ENCODE measurements around the gene SLC5A9.

SLC5A9 gene

DNA sequence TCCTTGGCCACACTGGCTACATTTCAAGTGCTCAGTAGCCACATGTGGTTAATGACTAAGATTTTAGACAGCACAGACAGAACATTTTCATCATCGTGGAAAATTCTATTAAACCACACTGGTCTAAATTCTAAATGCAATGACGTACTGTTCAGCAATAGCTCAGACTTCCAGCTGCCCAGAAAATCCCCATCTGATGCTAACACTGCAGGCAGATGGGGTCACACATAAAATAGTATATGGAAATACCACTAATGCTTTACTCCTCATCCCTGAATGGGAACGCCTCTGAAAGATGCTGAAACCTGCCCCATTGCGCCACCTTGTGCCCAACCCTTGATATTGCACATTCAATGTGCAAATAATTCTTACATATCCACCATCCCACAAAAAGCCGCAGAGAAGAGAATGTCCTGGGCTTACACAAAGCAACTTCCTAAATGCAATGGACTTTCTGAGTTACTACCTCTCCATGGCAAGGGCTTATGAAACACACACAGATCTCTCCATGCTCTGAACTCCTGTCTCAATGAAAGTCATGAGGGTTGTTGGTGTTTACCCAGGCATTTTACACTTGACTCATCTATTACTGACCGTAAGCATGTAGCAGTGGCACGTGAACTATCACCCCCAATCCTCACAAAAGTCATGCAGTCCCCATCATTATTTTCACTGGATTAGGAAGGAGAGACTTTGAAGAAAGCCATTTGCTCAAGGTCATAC lies 20.3 kb upstream of the SLC5A9 start:
- TF ChIP-seq, protein P1, sequence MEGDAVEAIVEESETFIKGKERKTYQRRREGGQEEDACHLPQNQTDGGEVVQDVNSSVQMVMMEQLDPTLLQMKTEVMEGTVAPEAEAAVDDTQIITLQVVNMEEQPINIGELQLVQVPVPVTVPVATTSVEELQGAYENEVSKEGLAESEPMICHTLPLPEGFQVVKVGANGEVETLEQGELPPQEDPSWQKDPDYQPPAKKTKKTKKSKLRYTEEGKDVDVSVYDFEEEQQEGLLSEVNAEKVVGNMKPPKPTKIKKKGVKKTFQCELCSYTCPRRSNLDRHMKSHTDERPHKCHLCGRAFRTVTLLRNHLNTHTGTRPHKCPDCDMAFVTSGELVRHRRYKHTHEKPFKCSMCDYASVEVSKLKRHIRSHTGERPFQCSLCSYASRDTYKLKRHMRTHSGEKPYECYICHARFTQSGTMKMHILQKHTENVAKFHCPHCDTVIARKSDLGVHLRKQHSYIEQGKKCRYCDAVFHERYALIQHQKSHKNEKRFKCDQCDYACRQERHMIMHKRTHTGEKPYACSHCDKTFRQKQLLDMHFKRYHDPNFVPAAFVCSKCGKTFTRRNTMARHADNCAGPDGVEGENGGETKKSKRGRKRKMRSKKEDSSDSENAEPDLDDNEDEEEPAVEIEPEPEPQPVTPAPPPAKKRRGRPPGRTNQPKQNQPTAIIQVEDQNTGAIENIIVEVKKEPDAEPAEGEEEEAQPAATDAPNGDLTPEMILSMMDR (IDR thresholded peaks at IDR 0.05; ENCODE audit: control insufficient read depth, extremely low read depth, insufficient read depth): peak; percentile 94
- DNase-seq (ENCODE audit: low read depth): peak; percentile 27
- no peak overlapping the region for H3K4me3 ChIP-seq (ENCODE audit: low read depth, low read length)

DNA sequence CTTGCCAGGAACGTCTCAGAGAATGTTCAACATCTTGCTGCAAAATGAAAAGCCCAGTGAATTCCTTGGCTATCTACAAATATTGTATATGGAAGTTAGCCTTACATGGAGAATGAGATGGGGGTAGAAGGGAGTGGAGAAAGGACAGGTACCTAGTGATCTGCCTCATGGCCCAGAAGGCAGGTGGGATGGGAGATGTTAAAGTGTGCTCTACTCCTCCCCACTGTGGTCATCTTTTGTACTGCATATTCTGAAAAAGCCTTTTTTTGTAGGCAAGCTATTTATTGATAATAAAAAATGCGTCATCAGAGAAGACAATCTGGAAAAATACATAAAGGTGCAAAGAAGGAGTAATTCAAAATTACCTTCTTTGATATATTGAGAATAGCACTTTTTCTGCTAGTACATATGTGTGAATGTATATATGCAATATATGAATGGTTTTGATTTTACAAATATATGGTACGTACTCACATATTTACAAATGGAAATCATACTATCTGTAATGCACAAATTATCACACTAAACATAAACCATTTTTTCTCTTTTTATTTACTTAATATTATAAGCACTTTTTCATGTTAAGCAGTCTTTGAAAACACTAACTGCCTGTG lies 19.1 kb upstream of the SLC5A9 start:
- TF ChIP-seq, protein P1 (IDR thresholded peaks at IDR 0.05; ENCODE audit: control insufficient read depth, extremely low read depth, insufficient read depth): peak; percentile 65
- no peak overlapping the region for H3K4me3 ChIP-seq (ENCODE audit: low read depth, low read length)
- peak; percentile 15 for DNase-seq (ENCODE audit: low read depth)

DNA sequence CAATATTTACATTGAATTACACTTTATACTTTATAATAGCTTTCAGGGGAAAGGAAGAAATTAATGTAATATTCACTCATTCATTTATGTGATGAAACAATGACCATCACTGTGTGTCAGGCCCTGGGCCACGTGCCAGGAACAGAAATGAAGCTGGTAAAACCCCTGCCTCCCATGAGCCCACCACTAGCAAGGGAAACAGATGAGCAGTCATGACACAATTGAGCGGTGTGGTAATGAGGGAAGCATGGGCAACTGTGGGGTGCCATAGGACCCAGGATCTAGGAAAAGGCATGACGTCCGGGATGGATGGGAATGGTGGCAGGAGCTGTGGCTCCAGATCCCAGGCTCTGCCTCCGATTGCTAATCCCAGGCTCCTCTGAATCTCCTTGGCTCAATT lies 17.0 kb upstream of the SLC5A9 start:
- no peak overlapping the region for H3K4me3 ChIP-seq (ENCODE audit: low read depth, low read length)
- DNase-seq (ENCODE audit: low read depth): no peak
- TF ChIP-seq, protein P1 (IDR thresholded peaks at IDR 0.05; ENCODE audit: control insufficient read depth, extremely low read depth, insufficient read depth): no peak

DNA sequence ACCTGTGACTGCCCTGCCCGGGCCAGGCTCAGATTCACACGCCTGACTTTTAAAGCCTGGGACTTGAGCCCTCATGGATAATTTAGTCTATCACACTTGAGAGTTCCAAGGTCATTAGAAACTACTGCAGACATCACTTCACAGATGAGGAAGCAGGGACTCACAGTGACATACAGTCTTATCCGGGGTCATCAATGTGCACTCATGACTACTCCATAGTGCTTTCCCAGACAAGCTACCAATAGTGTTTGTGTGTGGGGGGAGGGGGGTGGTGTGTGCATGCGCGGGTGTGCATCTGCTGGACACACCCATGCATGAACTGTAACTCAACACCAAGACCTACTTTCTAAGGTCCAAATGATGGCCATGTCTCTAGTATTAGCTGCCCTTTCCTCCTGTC lies 16.1 kb upstream of the SLC5A9 start:
- no peak overlapping the region for H3K4me3 ChIP-seq (ENCODE audit: low read depth, low read length)
- DNase-seq (ENCODE audit: low read depth): no peak
- TF ChIP-seq, protein P1 (IDR thresholded peaks at IDR 0.05; ENCODE audit: control insufficient read depth, extremely low read depth, insufficient read depth): no peak

DNA sequence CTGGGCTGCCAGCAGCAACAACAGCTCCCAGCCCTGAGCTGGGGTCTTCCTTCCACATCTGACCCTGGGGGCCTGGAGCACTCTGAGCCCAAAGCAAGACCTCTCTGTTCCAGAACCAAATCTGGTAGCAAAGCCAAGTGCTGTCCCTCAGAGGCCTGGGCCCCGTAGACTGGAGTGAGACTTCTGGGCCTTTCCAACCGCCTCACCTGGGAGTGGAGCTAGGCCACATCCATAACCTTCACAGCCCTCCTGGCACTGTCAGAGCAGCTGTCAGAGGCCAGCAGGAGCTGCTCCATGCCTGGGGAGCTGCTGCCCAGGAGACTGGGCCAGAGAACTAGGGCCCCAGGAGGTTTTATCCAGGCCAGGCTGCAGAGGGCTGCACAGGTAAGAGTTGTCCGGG lies 15.4 kb upstream of the SLC5A9 start:
- no peak for DNase-seq (ENCODE audit: low read depth)
- H3K4me3 ChIP-seq (ENCODE audit: low read depth, low read length): no peak overlapping the region

DNA sequence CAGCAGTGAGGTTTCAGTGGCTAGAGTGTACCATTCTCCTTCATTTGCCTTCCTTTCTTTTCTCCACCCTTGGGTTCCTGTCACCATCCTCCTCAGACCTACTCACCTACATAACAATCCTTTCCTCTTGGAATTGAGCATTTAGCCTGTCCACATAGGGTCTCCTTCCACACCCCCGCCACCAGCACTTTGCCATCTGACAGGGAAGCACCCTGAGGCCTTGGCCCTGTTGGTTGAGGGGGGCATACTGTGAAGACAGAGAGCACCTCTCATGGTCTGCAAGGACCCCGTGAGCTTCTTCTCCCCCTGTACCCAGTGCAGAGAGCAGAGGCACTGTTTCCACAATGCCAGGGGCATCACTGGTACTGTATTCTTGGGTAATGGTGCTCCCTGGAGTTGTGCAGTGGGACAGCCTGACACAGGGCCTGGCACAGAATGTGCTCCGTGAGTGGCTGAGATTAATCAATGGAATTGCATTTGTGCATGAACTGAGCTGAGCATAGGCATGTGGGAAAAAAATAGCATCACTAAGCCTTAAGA lies 14.9 kb upstream of the SLC5A9 start:
- DNase-seq (ENCODE audit: low read depth): no peak
- TF ChIP-seq, protein P1 (IDR thresholded peaks at IDR 0.05; ENCODE audit: control insufficient read depth, extremely low read depth, insufficient read depth): no peak
- no peak overlapping the region for H3K4me3 ChIP-seq (ENCODE audit: low read depth, low read length)

More for the DNA sequence above, 15.4 kb upstream of the SLC5A9 start:
- TF ChIP-seq, protein P1 (IDR thresholded peaks at IDR 0.05; ENCODE audit: control insufficient read depth, extremely low read depth, insufficient read depth): no peak
